Measurements from ENCODE around the gene WWC2. TPM values are rescaled to one million over a fixed set of nuclear protein-coding genes. Genes with fewer than 3 reads are reported as not detected.
A peak's percentile ranks its signal among the peaks of the same experiment; 100 is the strongest.

The WWC2 gene
- total and polyA plus RNA-seq, 2 experiments from 2014 or later: 18.8 to 30.2 TPM

GRCh38 chr4:183154701-183155391 lies 55.8 kb downstream of the WWC2 start:
- no peaks in the 10 kb centered on the region for H3K9me3 ChIP-seq (ENCODE audit: low read depth)
- peak in 1 of 2 donors; percentile 40 for DNase-seq (ENCODE audit: low read depth in 1 of 2, low spot score in 1 of 2)
- TF ChIP-seq, protein P1, sequence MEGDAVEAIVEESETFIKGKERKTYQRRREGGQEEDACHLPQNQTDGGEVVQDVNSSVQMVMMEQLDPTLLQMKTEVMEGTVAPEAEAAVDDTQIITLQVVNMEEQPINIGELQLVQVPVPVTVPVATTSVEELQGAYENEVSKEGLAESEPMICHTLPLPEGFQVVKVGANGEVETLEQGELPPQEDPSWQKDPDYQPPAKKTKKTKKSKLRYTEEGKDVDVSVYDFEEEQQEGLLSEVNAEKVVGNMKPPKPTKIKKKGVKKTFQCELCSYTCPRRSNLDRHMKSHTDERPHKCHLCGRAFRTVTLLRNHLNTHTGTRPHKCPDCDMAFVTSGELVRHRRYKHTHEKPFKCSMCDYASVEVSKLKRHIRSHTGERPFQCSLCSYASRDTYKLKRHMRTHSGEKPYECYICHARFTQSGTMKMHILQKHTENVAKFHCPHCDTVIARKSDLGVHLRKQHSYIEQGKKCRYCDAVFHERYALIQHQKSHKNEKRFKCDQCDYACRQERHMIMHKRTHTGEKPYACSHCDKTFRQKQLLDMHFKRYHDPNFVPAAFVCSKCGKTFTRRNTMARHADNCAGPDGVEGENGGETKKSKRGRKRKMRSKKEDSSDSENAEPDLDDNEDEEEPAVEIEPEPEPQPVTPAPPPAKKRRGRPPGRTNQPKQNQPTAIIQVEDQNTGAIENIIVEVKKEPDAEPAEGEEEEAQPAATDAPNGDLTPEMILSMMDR (IDR thresholded peaks at IDR 0.05; ENCODE audit: low read depth, low read length): no peak
- no peaks in the 10 kb centered on the region for H3K27me3 ChIP-seq
- no peaks in the 10 kb centered on the region for H3K36me3 ChIP-seq
- H3K4me1 ChIP-seq (ENCODE audit: low read depth): peaks cover 8% of the 10 kb centered on the region
- peak overlapping the region; percentile 63 for H3K27ac ChIP-seq
- H3K4me3 ChIP-seq: no peak overlapping the region

DNA sequence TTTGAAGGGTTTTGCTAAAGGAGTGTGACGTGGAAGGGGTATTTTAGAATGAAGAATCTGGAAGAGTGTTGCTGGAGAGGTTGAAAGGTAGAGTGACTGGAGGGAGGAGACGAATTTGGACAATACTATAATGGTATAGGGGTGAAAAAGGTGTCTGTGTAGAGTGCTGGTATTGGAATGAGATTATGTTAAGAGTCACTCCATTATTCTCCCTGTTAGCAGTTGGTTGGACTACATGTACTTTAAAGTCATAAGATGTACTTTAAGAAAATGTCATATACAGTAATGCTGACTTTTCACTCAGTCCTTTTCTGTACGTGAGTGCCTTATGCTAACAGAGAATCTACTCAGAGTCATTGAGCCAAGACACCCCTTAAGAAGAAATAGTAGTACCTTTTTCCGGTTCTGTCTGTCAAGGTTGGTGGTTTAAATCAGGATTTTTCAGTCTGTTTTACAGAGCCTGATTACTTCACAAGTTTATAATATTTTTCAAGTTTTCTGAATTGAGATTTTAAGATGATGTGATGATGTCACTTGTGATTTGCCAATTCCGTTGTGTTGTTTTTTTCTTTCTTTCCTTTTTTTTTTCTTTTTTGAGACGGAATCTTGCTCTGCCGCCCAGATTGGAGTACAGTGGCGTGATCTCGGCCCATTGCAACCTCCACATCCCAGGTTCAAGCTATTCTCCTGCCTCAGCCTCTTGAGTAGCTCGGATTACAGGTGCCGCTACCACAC lies 56.6 kb downstream of the WWC2 start:
- Histone ChIP-seq H3K27me3 (no peaks in the 10 kb centered on the region), H3K36me3 (no peaks in the 10 kb centered on the region), H3K9me3 (ENCODE audit: low read depth) (no peaks in the 10 kb centered on the region), H3K4me3 (no peak overlapping the region), H3K4me1 (ENCODE audit: low read depth) (peaks cover 8% of the 10 kb centered on the region), H3K27ac (peak overlapping the region; percentile 63)
- TF ChIP-seq, protein P1 (IDR thresholded peaks at IDR 0.05; ENCODE audit: low read depth, low read length): no peak
- no peak for DNase-seq (ENCODE audit: low read depth in 1 of 2, low spot score in 1 of 2)

GRCh38 chr4:183157215-183157614 lies 58.2 kb downstream of the WWC2 start:
- no peak for DNase-seq (ENCODE audit: low read depth in 1 of 2, low spot score in 1 of 2)
- TF ChIP-seq, protein P1 (IDR thresholded peaks at IDR 0.05; ENCODE audit: low read depth, low read length): no peak
- H3K4me1 ChIP-seq (ENCODE audit: low read depth): peaks cover 8% of the 10 kb centered on the region
- H3K9me3 ChIP-seq (ENCODE audit: low read depth): no peaks in the 10 kb centered on the region
- no peaks in the 10 kb centered on the region for H3K27me3 ChIP-seq
- H3K27ac ChIP-seq: no peak overlapping the region
- no peak overlapping the region for H3K4me3 ChIP-seq
- no peaks in the 10 kb centered on the region for H3K36me3 ChIP-seq

- H3K36me3 ChIP-seq: no peaks in the 10 kb centered on the region
- no peak overlapping the region for H3K4me3 ChIP-seq
- no peaks in the 10 kb centered on the region for H3K9me3 ChIP-seq (ENCODE audit: low read depth)
- peaks cover 12% of the 10 kb centered on the region for H3K4me1 ChIP-seq (ENCODE audit: low read depth)
- H3K27me3 ChIP-seq: no peaks in the 10 kb centered on the region
- H3K27ac ChIP-seq: no peak overlapping the region
- DNase-seq (ENCODE audit: low read depth in 1 of 2, low spot score in 1 of 2): peak in 1 of 2 donors; percentile 87
- TF ChIP-seq, protein P1 (IDR thresholded peaks at IDR 0.05; ENCODE audit: low read depth, low read length): no peak
Measured at GRCh38 chr4:183158062-183158461, 59.0 kb downstream of the WWC2 start.

DNA sequence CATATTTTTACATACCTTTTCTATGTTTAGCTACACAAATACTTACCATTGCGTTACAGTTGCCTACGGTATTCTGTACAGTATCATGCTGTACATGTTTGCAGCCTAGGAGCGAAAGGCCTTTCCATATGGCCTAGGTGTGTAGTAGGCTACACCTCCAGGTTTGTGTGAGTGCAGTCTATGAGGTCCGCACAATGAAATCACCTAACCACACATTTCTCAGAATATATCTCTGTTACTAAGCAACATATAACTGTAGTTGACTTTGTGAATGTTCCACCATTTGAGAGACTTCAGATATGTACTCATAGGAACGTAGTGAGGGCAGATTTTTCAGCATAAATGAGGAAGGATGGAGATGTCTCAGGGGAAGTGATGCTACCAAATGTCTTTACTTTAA lies 62.6 kb downstream of the WWC2 start:
- Histone ChIP-seq H3K36me3 (no peaks in the 10 kb centered on the region), H3K4me3 (no peak overlapping the region), H3K9me3 (ENCODE audit: low read depth) (no peaks in the 10 kb centered on the region), H3K4me1 (ENCODE audit: low read depth) (peaks cover 26% of the 10 kb centered on the region), H3K27me3 (no peaks in the 10 kb centered on the region), H3K27ac (no peak overlapping the region)
- no peak for DNase-seq (ENCODE audit: low read depth in 1 of 2, low spot score in 1 of 2)
- TF ChIP-seq, protein P1 (IDR thresholded peaks at IDR 0.05; ENCODE audit: low read depth, low read length): no peak

Measured in cardiac muscle cell (in vitro differentiated cells and primary cell).